H9 (cell line): Measurements from ENCODE around the gene MEF2C. TPM values are rescaled to one million over a fixed set of nuclear protein-coding genes. Genes with fewer than 3 reads are reported as not detected.

Experiments
- DNase-seq: peaks from one replicate; pipeline ENCODE4 v3.0.0-alpha.2; 2017
- H2AFZ ChIP-seq: one replicate; pipeline ENCODE4 v1.6.1; 2013; ENCODE audit warnings: mild to moderate bottlenecking, low read length, control low read depth, moderate library complexity
- H2AK5ac ChIP-seq: 2 replicates; pipeline ENCODE4 v1.6.1; 2013; ENCODE audit warnings: low read length, control low read depth, mixed read lengths; ENCODE audit not compliant: insufficient read length
- H2BK120ac ChIP-seq: one replicate; pipeline ENCODE4 v1.6.1; 2013; ENCODE audit warnings: low read depth, mild to moderate bottlenecking, low read length, control low read depth, inconsistent platforms; ENCODE audit not compliant: poor library complexity, severe bottlenecking
- H2BK12ac ChIP-seq: 2 replicates; pipeline ENCODE4 v1.6.1; 2013; ENCODE audit warnings: low read length, control low read depth, mixed read lengths, low read depth; ENCODE audit not compliant: insufficient read length
- H2BK15ac ChIP-seq: 2 replicates; pipeline ENCODE4 v1.6.1; 2013; ENCODE audit warnings: low read depth, low read length, control low read depth
- H2BK20ac ChIP-seq: one replicate; pipeline ENCODE4 v1.6.1; 2013; ENCODE audit warnings: low read depth, mild to moderate bottlenecking, low read length, control low read depth, inconsistent platforms; ENCODE audit not compliant: poor library complexity, severe bottlenecking
- H2BK5ac ChIP-seq: 2 replicates; pipeline ENCODE4 v1.6.1; 2013; ENCODE audit warnings: low read length, control low read depth, mixed read lengths; ENCODE audit not compliant: insufficient read length
- H3K14ac ChIP-seq: 2 replicates; pipeline ENCODE4 v1.6.1; 2013; ENCODE audit warnings: low read length, control low read depth; ENCODE audit not compliant: insufficient read depth
- H3K18ac ChIP-seq: 2 replicates; pipeline ENCODE4 v1.6.1; 2013; ENCODE audit warnings: low read depth, mild to moderate bottlenecking, mixed read lengths, low read length, control low read depth; ENCODE audit not compliant: insufficient read length
- H3K23ac ChIP-seq: 2 replicates; pipeline ENCODE4 v1.6.1; 2013; ENCODE audit warnings: low read length, control low read depth, mixed read lengths, low read depth; ENCODE audit not compliant: insufficient read length
- H3K23me2 ChIP-seq: 2 replicates; pipeline ENCODE4 v1.6.1; 2013; ENCODE audit warnings: low read depth, mild to moderate bottlenecking, mixed read lengths, low read length, control low read depth; ENCODE audit not compliant: insufficient read length, poor library complexity, severe bottlenecking
- H3K27ac ChIP-seq: 2 replicates; pipeline ENCODE4 v1.5.1; 2013; ENCODE audit warnings: low read length, control low read depth, mixed read lengths, low read depth; ENCODE audit not compliant: insufficient read length
- H3K27me3 ChIP-seq: 2 replicates; pipeline ENCODE4 v1.6.1; 2013; ENCODE audit warnings: low read length, control low read depth, inconsistent platforms; ENCODE audit not compliant: insufficient read depth
- H3K4ac ChIP-seq: 2 replicates; pipeline ENCODE4 v1.6.1; 2013; ENCODE audit warnings: low read depth, mild to moderate bottlenecking, control low read depth, inconsistent platforms, low read length, moderate library complexity
- H3K4me1 ChIP-seq: 2 replicates; pipeline ENCODE4 v1.6.1; 2013; ENCODE audit warnings: low read length, control low read depth, inconsistent platforms; ENCODE audit not compliant: insufficient read depth
- H3K4me2 ChIP-seq: 2 replicates; pipeline ENCODE4 v1.6.1; 2013; ENCODE audit warnings: low read length, control low read depth, mixed read lengths; ENCODE audit not compliant: insufficient read length, insufficient read depth
- H3K56ac ChIP-seq: 2 replicates; pipeline ENCODE4 v1.6.1; 2013; ENCODE audit warnings: low read depth, mild to moderate bottlenecking, mixed read lengths, low read length, control low read depth; ENCODE audit not compliant: insufficient read length
- H3K79me1 ChIP-seq: 2 replicates; pipeline ENCODE4 v1.6.1; 2013; ENCODE audit warnings: low read depth, mild to moderate bottlenecking, moderate library complexity, low read length, control low read depth, inconsistent platforms; ENCODE audit not compliant: insufficient read depth, poor library complexity, severe bottlenecking
- H3K79me2 ChIP-seq: 2 replicates; pipeline ENCODE4 v1.6.1; 2013; ENCODE audit warnings: low read length, control low read depth, inconsistent platforms; ENCODE audit not compliant: insufficient read depth
- H3K9ac ChIP-seq: 2 replicates; pipeline ENCODE4 v1.6.1; 2013; ENCODE audit warnings: low read length, control low read depth, mixed read lengths; ENCODE audit not compliant: insufficient read length; ENCODE audit errors: extremely low read depth
- H3K9me3 ChIP-seq: one replicate; pipeline ENCODE4 v1.6.1; 2013; ENCODE audit warnings: low read depth, low read length, inconsistent platforms; ENCODE audit not compliant: control insufficient read depth
- H3T11ph ChIP-seq: one replicate; pipeline ENCODE4 v1.6.1; 2013; ENCODE audit warnings: mild to moderate bottlenecking, low read length, control low read depth, inconsistent platforms
- H4K20me1 ChIP-seq: one replicate; pipeline ENCODE4 v1.6.1; 2013; ENCODE audit not compliant: control insufficient read depth, insufficient read length, insufficient read depth
- H4K5ac ChIP-seq: 2 replicates; pipeline ENCODE4 v1.6.1; 2013; ENCODE audit warnings: low read depth, mild to moderate bottlenecking, mixed read lengths, low read length, control low read depth; ENCODE audit not compliant: insufficient read length
- H4K8ac ChIP-seq: replicated peaks from 2 replicates; pipeline ENCODE4 v1.6.1; 2013; ENCODE audit warnings: low read length, control low read depth, mixed read lengths, low read depth; ENCODE audit not compliant: insufficient read length
- H4K91ac ChIP-seq: 2 replicates; pipeline ENCODE4 v1.6.1; 2013; ENCODE audit warnings: low read depth, mild to moderate bottlenecking, moderate library complexity, mixed read lengths, low read length, control low read depth; ENCODE audit not compliant: insufficient read length
- H3K27ac Mint-ChIP-seq, 3 experiments: 2 replicates in 2 of 3; 3 replicates in 1 of 3; pipeline ENCODE4 v1.8.0; 2020 to 2021; ENCODE audit warnings: mixed read lengths in 3 of 3, mild to moderate bottlenecking in 1 of 3, moderate library complexity in 1 of 3
- H3K27me3 Mint-ChIP-seq: 2 replicates; pipeline ENCODE4 v1.8.0; 2021; ENCODE audit warnings: low read depth, mild to moderate bottlenecking, moderate library complexity, mixed read lengths
- H3K36me3 Mint-ChIP-seq, 3 experiments: 2 replicates in 2 of 3; 3 replicates in 1 of 3; pipeline ENCODE4 v1.8.0; 2020 to 2021; ENCODE audit warnings: low read depth in 3 of 3, mixed read lengths in 3 of 3; ENCODE audit not compliant: insufficient read depth in 1 of 3
- H3K4me1 Mint-ChIP-seq, 2 experiments: 2 replicates each; pipeline ENCODE4 v1.8.0; 2020; ENCODE audit warnings: mixed read lengths in 2 of 2
- H3K4me3 Mint-ChIP-seq, 2 experiments: 2 replicates in 1 of 2; 3 replicates in 1 of 2; pipeline ENCODE4 v1.8.0; 2020 to 2021; ENCODE audit warnings: mild to moderate bottlenecking in 2 of 2, mixed read lengths in 2 of 2, moderate library complexity in 1 of 2
- H3K9me3 Mint-ChIP-seq, 2 experiments: 2 replicates in 1 of 2; 3 replicates in 1 of 2; pipeline ENCODE4 v1.8.0; 2020; ENCODE audit warnings: mild to moderate bottlenecking in 2 of 2, mixed read lengths in 2 of 2, moderate library complexity in 1 of 2
- WGBS: extraction: QIAGEN DNeasy Blood & Tissue Kit; methylation state at CpG from one replicate; pipeline ENCODE4 v1.1.7; 2013; ENCODE audit warnings: missing lambda C conversion rate, low lambda C conversion rate, mixed read lengths; ENCODE audit not compliant: insufficient read length; ENCODE audit errors: extremely low coverage; 5-methylcytosine and 5-hydroxymethylcytosine counted together
- total RNA-seq: library from RNA; stranded (reverse); gene quantifications from 2 replicates; pipeline ENCODE4 v1.2.1, GENCODE V29; 2021
- TF ChIP-seq, protein P1 (sequence below): fragments of 200-600 bp; sonication (generic); conservative IDR thresholded peaks from 3 replicates; pipeline ENCODE4 v1.8.0; 2021; ENCODE audit warnings: antibody characterized with exemption, mild to moderate bottlenecking

Gene MEF2C
- total RNA-seq, 1 experiment from 2014 or later: 0.11 TPM

DNA sequence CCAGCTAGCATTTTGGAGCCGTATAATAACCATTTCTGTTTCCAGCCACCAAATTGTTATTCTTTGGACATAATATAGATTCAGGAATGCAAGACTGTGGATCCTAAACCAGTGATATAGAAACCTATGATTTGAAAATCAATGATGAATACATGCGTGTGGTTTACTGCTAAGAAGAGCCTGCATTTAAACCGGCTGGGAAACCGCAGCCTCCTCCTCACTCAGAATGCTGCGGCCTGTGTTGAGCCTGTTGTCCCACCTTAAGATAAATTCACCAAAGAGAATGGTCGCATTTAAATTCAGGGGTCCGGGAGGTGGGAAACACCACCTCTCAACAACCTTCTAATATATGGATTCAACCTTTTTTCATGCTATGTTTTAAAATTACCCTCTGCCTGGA is 148.0 kb downstream of the MEF2C start:
- Histone ChIP-seq H2BK12ac (no peak overlapping the region), H2BK5ac (no peak overlapping the region), H3K23me2 (no peaks in the 10 kb centered on the region), H3K23ac (no peak overlapping the region), H2AK5ac (no peak overlapping the region), H2BK120ac (no peak overlapping the region), H3K18ac (no peak overlapping the region), H2AFZ (no peak overlapping the region), H3T11ph (no peak overlapping the region), H2BK20ac (no peak overlapping the region), H3K4me2 (no peak overlapping the region), H4K20me1 (no peaks in the 10 kb centered on the region), H3K4ac (no peak overlapping the region), H3K79me2 (no peaks in the 10 kb centered on the region), H2BK15ac (no peak overlapping the region), H4K91ac (no peak overlapping the region), H4K5ac (no peak overlapping the region), H3K4me1 (no peaks in the 10 kb centered on the region; the same call in 1 of the 2 replicates), H3K56ac (no peak overlapping the region), H3K27ac (no peak overlapping the region), H3K14ac (no peak overlapping the region), H4K8ac (no peak overlapping the region), H3K79me1 (no peaks in the 10 kb centered on the region), H3K9ac (no peak overlapping the region), H3K9me3 (no peaks in the 10 kb centered on the region), H3K27me3 (no peaks in the 10 kb centered on the region)
- Mint-ChIP-seq H3K27ac (no peak overlapping the region), H3K27me3 (no peaks in the 10 kb centered on the region; the same call in 1 of the 2 replicates), H3K4me1 (peaks cover 11 to 14% of the 10 kb centered on the region in 2 experiments), H3K9me3 (no peaks in the 10 kb centered on the region), H3K4me3 (no peak overlapping the region), H3K36me3 (no peaks in the 10 kb centered on the region)
- TF ChIP-seq, protein P1, sequence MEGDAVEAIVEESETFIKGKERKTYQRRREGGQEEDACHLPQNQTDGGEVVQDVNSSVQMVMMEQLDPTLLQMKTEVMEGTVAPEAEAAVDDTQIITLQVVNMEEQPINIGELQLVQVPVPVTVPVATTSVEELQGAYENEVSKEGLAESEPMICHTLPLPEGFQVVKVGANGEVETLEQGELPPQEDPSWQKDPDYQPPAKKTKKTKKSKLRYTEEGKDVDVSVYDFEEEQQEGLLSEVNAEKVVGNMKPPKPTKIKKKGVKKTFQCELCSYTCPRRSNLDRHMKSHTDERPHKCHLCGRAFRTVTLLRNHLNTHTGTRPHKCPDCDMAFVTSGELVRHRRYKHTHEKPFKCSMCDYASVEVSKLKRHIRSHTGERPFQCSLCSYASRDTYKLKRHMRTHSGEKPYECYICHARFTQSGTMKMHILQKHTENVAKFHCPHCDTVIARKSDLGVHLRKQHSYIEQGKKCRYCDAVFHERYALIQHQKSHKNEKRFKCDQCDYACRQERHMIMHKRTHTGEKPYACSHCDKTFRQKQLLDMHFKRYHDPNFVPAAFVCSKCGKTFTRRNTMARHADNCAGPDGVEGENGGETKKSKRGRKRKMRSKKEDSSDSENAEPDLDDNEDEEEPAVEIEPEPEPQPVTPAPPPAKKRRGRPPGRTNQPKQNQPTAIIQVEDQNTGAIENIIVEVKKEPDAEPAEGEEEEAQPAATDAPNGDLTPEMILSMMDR: no peak
- DNase-seq: no peak
- no CpG with 5 or more reads among the region's 7 CpGs for WGBS
